Frontal cortex (tissue), 4 donors: Measurements from ENCODE around the gene NPLOC4. TPM values are rescaled to one million over a fixed set of nuclear protein-coding genes. Genes with fewer than 3 reads are reported as not detected.

Source experiments
- DNase-seq, 2 donors: peaks; one replicate each; pipeline ENCODE4 v3.0.0; 2012; ENCODE audit warnings: low spot score in 2 of 2
- FAIRE-seq: peaks from 2 replicates; lab custom pipeline; 2012; peaks lifted over from hg19 to GRCh38; lab: Jason Lieb, UNC
- total RNA-seq: library from RNA; depleted of rRNA; stranded (reverse); fragments of >200 nt; gene quantifications from one replicate; pipeline ENCODE4 v1.2.3, GENCODE V29; 2014
- donor health status: control.
- donor health status: control.
- donor health status: control.

The NPLOC4 gene
- total RNA-seq, 1 donor from 2014 or later: 39.9 TPM

GRCh38 chr17:81553018-81553615, 83.8 kb downstream of the NPLOC4 start:
- FAIRE-seq: no peak
- DNase-seq: peak in 1 of 2 donors; percentile 73

DNA sequence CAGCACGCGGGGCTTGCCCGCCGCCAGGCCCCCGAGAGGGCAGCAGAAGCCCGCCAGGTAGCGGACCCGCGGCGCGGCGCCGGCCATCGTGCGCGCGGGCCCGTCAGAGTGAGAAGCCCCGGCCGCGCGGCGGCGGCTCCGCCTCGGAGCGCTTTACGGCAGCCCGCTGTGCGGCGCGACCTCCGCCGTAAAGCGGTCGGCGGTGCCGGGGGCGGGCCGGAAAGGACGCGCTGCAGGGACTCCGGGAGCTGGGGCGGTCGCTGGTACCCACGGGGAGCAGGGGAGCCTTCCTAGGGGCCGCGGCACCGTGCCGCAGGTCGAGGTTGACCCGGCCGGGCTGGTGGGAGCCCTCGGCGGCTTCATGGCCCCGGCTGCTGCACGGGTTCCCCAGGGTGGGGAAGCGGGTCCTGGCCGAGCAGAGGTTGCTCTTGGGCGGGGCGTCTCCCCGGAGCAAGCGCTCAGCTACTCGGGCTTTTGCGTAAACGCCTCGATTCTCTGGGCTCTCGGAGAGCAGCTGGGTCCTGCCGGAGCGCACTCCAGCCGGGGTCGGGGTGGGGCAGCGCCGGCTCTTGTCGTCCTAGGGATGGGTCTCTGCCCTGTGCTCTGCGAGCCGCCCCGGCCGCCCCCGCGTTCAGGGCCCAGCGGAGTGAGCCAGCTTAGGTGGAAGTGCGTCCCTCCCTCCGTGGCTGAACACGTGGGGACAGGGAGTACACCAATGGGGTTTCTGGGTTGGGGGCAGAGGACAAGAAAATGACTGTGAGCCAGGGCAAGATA, 84.5 kb downstream of the NPLOC4 start, which contains the start of gene FAAP100:
Gene FAAP100 (minus strand): TSS at position 110 of the 774 bp plus-strand sequence. CDS start 23 bp downstream, at position 87.
- DNase-seq (peak; percentile 96 to 97), FAIRE-seq (no peak)

- DNase-seq (no peak), FAIRE-seq (no peak)
Observed at GRCh38 chr17:81551458-81552243, 85.3 kb downstream of the NPLOC4 start.

DNA sequence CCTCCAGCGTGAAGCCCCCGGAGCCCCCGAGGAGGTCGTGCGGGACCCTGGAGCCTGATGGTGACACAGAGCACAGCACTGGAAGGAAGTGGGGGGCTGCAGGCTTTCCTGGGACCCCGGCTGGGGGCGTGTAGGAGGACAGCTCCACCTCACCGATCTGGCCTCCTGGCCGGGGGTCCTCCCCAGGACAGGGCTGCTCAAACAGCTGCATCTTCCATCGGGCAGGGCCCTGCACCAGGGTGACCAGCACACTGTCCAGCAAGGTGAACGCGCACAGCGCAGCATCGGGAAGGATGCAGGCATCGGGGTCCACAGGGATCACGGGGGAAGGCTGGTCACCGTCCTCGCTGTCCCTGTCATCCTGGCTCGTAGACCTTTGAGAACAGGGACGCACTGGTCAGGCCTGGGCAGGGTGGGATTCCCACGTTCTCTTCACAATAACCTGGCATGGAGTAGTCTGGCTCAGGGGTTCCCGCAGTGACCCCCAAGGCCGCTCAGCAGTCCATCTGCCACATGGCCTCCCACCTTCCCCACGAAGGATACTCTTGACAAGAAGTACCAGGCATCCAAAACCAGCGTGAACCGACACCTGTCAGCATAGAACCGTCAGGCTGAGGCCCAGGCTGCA, 86.0 kb downstream of the NPLOC4 start:
- DNase-seq: no peak
- FAIRE-seq: no peak

GRCh38 chr17:81550285-81550684, 86.6 kb downstream of the NPLOC4 start:
- DNase-seq (no peak), FAIRE-seq (no peak)

GRCh38 chr17:81549826-81550225, 87.1 kb downstream of the NPLOC4 start:
- no peak for FAIRE-seq
- DNase-seq: no peak

- DNase-seq (no peak), FAIRE-seq (no peak)
Observed at GRCh38 chr17:81549031-81549557, 87.8 kb downstream of the NPLOC4 start.

DNA sequence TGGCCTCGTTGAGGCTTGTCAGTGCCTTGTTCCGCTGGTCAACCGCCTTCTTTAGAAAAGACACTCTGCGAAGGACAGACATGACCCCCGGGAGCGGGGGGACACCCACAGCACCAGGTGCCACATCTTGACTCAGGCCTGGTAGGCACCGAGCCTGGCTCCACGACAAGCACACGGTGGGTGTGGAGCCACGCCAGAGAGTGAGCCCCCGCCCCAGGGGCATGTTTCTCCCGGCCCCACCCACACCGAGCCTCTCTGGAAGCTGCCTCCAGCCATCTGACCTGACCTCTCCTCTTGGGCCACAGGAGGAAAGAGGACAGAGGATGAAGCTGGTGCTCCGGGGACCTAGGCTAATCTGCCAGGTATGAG, 89.3 kb downstream of the NPLOC4 start:
- DNase-seq (no peak), FAIRE-seq (no peak)

GRCh38 chr17:81546906-81547613, 89.9 kb downstream of the NPLOC4 start:
- DNase-seq: no peak
- FAIRE-seq: no peak

DNA sequence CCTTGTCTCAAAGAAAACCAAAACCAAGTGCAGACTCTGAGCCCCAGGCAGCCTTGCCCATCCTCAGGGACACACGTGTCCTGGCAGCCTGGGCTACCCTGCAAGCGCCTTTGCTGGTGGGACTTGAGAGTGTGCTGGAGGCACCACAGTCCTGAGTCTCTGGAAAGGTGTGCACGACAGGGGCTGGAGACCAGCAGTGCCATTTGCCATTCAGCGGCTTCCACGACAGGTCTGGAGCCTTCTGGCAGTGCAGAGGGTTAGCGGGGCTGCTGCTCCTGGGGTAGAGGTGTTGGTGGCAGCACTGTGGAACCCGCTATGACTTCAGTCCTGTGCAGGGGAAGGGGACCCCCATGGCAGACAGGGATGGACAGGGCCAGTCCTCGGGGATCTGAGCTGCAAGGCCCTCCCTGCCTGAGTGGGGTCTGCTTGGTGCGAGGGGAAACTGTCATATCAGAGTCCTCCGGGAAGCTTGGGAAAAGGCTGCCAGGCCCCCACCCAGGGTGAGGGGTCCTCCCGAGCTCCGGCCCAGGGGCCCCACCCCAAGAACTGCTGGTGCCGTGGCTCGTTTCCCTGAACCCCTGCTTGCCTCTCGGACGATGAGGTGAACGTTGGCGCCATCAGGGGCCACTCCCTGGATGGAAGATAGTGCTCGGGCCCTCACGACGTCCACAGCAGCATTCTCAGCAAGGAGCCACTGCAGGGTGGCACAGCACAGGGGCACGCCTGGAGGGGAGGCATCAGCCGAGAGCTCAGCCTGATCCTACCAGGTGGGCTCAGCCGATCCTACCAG, 91.6 kb downstream of the NPLOC4 start:
- no peak for DNase-seq
- FAIRE-seq: no peak

DNA sequence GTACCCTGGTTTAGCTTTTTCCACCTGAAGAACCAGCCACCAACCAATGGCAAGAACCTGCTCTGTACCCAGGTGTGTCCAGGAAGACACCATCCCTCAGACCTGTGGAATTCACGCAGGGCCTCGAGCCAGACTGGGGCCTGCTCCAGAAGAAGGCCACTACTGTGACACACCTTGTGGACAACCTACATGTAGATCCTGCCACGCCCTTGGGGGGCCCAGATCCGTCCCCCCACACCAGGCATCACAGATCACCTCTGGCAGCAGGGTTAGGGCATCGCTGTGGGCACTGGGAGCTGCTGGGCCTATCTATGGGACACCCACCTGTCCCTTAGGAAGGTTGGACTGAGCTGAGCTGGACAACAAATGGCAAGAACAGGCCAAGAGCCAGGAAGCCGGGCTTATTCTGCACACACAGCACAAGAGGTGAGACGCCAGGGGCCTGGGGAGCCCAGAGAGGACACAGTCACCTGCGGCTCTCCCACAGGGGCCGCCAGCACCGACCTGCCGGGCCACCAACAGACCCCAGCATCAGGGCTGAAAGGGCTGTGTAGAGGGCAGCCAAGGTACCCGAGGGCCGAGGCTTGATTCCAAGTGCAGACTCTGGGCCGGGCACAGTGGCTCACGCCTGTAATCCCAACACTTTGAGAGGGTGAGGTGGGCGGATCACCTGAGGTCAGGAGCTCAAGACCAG, 92.5 kb downstream of the NPLOC4 start:
- FAIRE-seq (no peak), DNase-seq (no peak)

GRCh38 chr17:81543756-81544155, 93.2 kb downstream of the NPLOC4 start:
- FAIRE-seq: no peak
- no peak for DNase-seq

GRCh38 chr17:81543339-81543675, 93.6 kb downstream of the NPLOC4 start:
- no peak for FAIRE-seq
- DNase-seq: no peak

DNA sequence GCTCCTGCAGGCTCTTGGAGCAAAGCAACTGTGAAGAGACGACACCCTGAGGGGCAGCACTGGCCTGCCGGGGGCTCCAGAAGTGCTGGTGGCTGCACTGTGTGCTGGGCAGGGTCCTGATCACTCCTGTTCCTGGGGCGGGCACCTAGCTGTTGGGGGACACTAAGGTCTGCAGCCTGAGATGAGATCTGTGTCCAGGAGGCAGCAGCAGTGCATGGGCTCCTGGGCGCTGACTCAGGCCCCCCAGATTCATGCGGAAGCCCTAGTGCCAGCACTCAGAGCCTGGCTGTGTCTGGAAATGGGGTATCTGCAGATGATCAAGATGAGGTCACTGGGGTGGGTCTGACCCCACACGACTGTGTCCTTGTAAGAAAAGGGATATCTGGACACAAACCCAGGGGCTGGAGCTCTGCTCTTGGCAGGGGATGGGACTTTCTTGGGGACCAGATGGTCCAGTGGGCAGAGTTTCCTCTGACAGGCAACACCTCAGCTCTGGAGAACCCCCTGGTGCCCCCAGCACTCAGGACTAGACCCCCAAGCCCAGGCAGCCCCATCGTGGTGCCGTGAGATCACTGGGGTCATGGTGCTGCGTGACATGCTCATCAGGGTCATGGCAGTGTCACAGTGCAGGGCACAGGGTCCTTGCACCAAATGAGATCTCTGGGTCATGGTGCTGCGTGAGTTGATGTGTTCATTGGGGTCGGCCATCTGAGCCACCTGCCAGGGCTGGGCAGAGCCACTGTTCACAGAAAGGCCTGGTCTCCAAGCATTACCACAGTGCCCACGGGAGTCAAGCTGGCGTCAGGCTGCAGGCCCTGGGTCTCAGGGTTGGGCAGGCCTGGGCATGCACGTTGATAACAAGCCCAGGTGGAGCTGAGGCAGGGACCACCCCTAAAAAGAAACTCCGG, 94.2 kb downstream of the NPLOC4 start:
- FAIRE-seq: no peak

GRCh38 chr17:81541123-81541522, 95.8 kb downstream of the NPLOC4 start:
- DNase-seq: no peak
- FAIRE-seq: no peak

More for the DNA sequence above, 94.2 kb downstream of the NPLOC4 start:
- DNase-seq: no peak

- no peak for FAIRE-seq
- DNase-seq: no peak
Observed at GRCh38 chr17:81540676-81541027, 96.3 kb downstream of the NPLOC4 start.

GRCh38 chr17:81539961-81540675, 96.8 kb downstream of the NPLOC4 start:
- no peak for DNase-seq
- FAIRE-seq: no peak
